HEK293T (cell line): Measurements from ENCODE around the gene RASSF3.
"Not testable (repeated sequence)": the region's sequence is repeated elsewhere in the genome, so short reads cannot be mapped to it uniquely, and the experiment has no call there.

ENCODE experiments used
- ARNT ChIP-seq: fragments of 450-650 bp; IDR thresholded peaks from 2 replicates; pipeline ENCODE4 v1.6.1; 2017; ENCODE audit warnings: mild to moderate bottlenecking
- BHLHE40 ChIP-seq: fragments of 450-650 bp; IDR thresholded peaks from 2 replicates; pipeline ENCODE4 v1.6.1; 2016; ENCODE audit warnings: mild to moderate bottlenecking, moderate library complexity, borderline replicate concordance
- ELF4 ChIP-seq: fragments of 450-650 bp; IDR thresholded peaks from 2 replicates; pipeline ENCODE4 v1.6.1; 2017; ENCODE audit warnings: antibody characterized with exemption
- FOXA1 ChIP-seq: fragments of 450-650 bp; IDR thresholded peaks from 2 replicates; pipeline ENCODE4 v1.6.1; 2016; ENCODE audit warnings: mild to moderate bottlenecking
- FOXK2 ChIP-seq: fragments of 450-650 bp; IDR thresholded peaks from 2 replicates; pipeline ENCODE4 v1.6.1; 2016; ENCODE audit warnings: mild to moderate bottlenecking
- FOXM1 ChIP-seq: fragments of 450-650 bp; IDR thresholded peaks from 2 replicates; pipeline ENCODE4 v1.6.1; 2017; ENCODE audit warnings: mild to moderate bottlenecking, borderline replicate concordance
- HDGF ChIP-seq: fragments of 450-650 bp; IDR thresholded peaks from 2 replicates; pipeline ENCODE4 v1.6.1; 2017; ENCODE audit warnings: antibody characterized with exemption, borderline replicate concordance
- LEF1 ChIP-seq: fragments of 450-650 bp; IDR thresholded peaks from 2 replicates; pipeline ENCODE4 v1.6.1; 2017; ENCODE audit warnings: mild to moderate bottlenecking, borderline replicate concordance
- NFRKB ChIP-seq: fragments of 450-650 bp; IDR thresholded peaks from 2 replicates; pipeline ENCODE4 v1.6.1; 2016; ENCODE audit warnings: mild to moderate bottlenecking, moderate library complexity
- SP1 ChIP-seq: fragments of 450-650 bp; IDR thresholded peaks from 2 replicates; pipeline ENCODE4 v1.6.1; 2017
- SUZ12 ChIP-seq: fragments of 450-650 bp; IDR thresholded peaks from 2 replicates; pipeline ENCODE4 v1.6.1; 2016; ENCODE audit warnings: mild to moderate bottlenecking

DNA sequence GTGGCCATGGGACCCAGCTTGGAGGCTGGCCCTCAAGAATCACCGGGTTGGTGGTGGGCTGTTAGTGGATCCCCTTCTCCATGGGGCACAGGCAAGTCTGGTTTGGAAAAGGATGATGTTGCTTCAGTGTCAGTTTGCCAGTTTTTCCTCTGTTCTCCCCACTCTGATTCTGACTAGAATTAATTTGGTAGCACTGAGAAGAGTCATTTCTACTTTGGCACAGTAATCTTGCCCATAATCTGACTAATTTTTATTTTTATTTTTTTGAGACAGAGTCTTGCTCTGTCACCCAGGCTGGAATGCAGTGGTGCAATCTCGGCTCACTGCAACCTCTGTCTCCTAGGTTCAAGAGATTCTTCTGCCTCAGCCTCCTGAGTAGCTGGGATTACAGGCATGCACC is 43.6 kb downstream of the RASSF3 start:
- TF ChIP-seq HDGF, FOXK2, FOXM1, SUZ12, SP1, FOXA1, ARNT, LEF1, BHLHE40, ELF4, NFRKB: not testable (repeated sequence)
